GM19438 (cell line): ENCODE measurements around the gene KHNYN.
A peak's percentile ranks its signal among the peaks of the same experiment; 100 is the strongest.
"Not testable (repeated sequence)": the region's sequence is repeated elsewhere in the genome, so short reads cannot be mapped to it uniquely, and the experiment has no call there.

Experiments
- ATAC-seq: cut with Tn5 transposase; IDR thresholded peaks from one replicate; pipeline ENCODE4 v1.9.1; 2021; ENCODE audit warnings: low read depth; ENCODE audit not compliant: unreplicated experiment

KHNYN gene

GRCh38 chr14:24429395-24430142 is at the start of gene KHNYN, which contains the start of gene CBLN3:
KHNYN (plus strand) TSS chr14:24429954; CDS start chr14:24430731, 777 bp downstream.
CBLN3 (minus strand) TSS chr14:24429668; CDS start chr14:24429054, 614 bp downstream.
- ATAC-seq, result peak; percentile 81

- no peak for ATAC-seq
Observed at GRCh38 chr14:24381363-24382063, 48.2 kb upstream of the KHNYN start.

- no peak for ATAC-seq
Observed at GRCh38 chr14:24382064-24382371, 47.7 kb upstream of the KHNYN start.

GRCh38 chr14:24384169-24384568 is 45.6 kb upstream of the KHNYN start:
- no peak for ATAC-seq

DNA sequence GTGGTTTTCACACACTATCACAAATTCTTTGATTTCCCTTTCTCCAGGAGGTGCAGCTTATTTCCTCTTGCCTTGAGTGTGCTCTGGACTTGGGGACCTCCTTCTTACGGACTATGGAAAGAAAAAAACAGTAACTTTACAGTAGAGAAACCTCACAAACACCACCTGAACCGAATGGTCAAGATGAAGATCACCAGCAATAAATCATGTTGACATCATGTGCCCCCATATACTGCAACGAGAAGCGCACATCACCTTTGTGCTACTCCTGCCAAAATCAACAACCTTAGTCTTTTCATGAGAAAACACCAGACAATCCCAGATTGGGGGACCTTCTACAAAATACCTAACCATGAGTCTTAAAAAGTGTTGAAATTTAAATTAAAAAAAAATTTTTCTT is 44.2 kb upstream of the KHNYN start:
- ATAC-seq, result no peak

- no peak for ATAC-seq
Observed at GRCh38 chr14:24387009-24387345, 42.8 kb upstream of the KHNYN start.

DNA sequence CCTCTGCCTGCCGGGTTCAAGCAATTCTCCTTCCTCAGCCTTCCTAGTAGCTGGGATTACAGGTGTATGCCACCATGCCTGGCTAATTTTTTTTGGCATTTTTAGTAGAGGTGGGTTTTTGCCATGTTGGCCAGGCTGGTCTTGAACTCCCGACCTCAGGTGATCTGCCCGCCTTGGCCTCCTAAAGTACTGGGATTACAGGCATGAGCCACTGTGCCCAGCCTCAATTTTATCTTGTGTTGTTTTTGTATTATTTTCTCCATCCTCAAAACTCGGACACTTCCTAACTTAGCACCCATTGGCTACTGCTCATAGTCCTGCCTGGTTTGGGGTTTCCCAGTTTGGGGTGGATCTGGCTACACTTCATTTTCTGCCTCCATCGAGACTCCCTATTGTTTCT is 42.2 kb upstream of the KHNYN start:
- ATAC-seq, result not testable (repeated sequence)

DNA sequence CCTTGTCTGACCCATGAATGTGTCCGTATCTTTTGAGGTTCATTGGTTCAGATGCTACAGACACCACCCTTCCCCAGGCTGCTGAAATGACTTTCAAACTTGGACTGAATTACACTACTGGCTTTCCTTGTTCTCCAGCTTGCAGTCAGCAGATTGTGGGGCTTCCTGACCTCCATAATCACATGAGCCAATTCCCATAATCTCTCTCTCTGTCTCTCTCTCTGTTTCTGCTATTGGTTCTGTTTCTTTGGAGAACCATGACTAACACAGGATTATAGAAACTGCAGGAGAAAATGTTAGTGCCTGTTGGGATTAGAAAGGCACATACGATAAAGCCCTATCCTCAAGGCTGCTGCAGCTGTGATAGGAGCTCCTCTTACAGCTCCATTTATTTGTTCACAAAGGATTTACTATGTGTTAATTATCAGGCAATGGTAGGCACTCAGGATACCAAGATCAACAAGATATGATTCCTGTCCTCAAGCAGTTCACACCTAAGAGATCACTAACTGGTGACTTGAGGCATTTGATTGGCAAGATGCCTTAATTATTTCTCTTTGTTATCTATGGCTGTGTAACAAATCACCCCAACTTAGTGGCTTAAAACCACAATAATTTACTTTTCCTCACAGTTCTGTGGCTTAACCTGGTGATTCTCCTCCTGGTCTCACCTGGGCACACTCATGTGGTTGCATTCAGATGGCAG is 41.1 kb upstream of the KHNYN start:
- ATAC-seq, result no peak

GRCh38 chr14:24389226-24389848 is 40.4 kb upstream of the KHNYN start:
- no peak for ATAC-seq

DNA sequence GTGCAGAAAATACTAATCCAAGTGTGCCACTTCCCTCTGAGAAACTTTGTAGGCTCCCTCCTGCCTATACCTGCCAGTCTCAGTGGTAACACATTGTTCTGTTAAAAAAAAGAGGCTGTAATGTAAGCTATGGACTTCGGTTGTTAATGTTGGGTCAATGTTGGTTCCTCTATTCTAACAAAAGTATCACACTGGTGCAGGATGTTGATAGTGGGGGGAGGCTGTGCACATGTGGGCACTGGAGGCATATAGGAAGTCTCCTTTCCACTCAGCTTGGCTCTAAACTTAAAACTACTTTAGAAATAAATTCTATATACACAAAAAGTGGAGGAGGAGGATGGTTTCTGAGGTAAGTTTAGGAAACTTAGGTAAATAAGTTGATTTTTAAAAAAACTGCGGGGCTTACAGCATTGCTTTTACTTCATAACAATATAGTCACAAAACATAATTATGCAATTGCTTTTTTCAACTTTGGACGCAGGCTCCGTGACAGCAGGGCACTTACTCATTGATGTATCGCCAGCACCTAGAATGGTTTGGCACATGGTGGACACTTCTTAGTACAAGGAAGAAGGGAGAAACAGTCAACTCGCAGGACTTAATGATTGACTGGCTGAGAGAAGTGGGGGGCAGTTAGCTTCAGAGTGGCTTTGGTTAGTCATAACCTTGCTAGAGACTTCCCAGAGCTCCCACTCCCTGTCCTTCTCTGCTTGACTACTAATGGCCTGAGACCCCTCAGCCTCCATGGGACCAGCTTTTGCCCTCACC is 38.9 kb upstream of the KHNYN start:
- ATAC-seq, result no peak

- no peak for ATAC-seq
Observed at GRCh38 chr14:24392325-24393091, 37.2 kb upstream of the KHNYN start.

GRCh38 chr14:24394275-24394674 is 35.5 kb upstream of the KHNYN start:
- ATAC-seq, result no peak

GRCh38 chr14:24395609-24396582 is 33.9 kb upstream of the KHNYN start:
- ATAC-seq, result no peak

GRCh38 chr14:24397639-24398292 is 32.0 kb upstream of the KHNYN start:
- no peak for ATAC-seq

- ATAC-seq, result no peak
Observed at GRCh38 chr14:24398293-24398652, 31.5 kb upstream of the KHNYN start.

DNA sequence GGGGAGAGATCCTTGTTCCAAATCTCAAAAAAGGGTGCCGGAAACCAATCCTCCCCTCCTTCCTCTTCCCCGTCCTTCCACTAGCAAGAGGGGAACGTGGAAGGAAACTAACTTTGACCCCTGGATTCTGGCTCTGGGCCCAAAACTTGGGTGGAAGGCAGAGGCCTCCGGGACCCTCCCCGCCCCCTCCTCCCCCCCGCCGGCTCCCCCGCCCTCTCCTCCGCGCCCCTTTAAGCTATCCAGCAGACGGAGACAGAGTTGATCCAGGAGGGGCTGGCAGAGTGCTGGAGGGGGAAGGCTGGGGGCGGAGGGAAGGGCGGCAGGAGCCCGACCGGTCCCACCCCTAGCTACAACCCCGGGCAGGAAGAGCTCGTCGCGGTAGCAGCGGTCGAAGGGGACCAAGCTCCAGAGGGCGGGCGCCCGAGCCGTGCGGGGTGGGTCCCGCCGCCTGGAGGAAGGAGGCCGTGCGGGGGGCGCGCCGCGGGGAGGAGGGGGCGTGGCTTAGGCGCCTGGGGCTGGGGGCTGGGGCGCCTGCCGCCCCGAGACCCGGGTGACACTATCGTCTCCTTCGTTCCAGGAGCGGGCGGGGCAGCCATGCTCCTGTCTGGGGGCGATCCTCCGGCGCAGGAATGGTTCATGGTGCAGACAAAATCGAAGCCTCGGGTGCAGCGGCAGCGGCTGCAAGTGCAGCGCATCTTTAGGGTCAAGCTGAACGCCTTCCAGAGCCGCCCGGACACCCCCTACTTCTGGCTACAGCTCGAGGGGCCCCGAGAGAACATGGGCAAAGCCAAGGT is 30.9 kb upstream of the KHNYN start, which contains the start of gene NYNRIN:
TSS of gene NYNRIN (plus strand) at position 351 of the 794 bp plus-strand sequence. CDS start at position 595, 244 bp downstream.
- ATAC-seq, result no peak

GRCh38 chr14:24399447-24399822 is 30.3 kb upstream of the KHNYN start:
- ATAC-seq, result no peak
